GM21447 (cell line): Measurements from ENCODE around the gene MRPL22.
"Not testable (repeated sequence)": the region's sequence is repeated elsewhere in the genome, so short reads cannot be mapped to it uniquely, and the experiment has no call there.

Source experiments
- ATAC-seq: cut with Tn5 transposase; IDR thresholded peaks from one replicate; pipeline ENCODE4 v1.9.1; 2021; ENCODE audit not compliant: unreplicated experiment

The MRPL22 gene

DNA sequence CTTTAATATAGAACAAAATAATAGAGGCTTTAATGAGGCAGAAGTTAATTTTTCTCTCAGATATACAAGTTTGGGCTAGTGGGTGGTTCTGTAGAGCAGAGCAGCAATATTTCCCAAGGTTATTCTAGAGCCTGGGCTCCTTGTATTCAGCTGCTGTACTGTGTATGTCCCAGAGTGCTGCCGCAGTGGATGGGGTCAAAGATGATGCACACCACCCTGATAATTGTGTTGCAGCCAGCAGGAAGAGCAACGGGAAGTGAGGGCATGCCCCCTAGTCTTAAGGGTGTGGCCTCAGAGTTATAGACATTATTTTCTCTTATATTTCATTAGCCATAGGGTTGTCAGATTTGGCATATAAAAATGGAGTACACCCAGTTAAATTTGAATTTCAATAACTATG, 48.8 kb downstream of the MRPL22 start:
- no peak for ATAC-seq

DNA sequence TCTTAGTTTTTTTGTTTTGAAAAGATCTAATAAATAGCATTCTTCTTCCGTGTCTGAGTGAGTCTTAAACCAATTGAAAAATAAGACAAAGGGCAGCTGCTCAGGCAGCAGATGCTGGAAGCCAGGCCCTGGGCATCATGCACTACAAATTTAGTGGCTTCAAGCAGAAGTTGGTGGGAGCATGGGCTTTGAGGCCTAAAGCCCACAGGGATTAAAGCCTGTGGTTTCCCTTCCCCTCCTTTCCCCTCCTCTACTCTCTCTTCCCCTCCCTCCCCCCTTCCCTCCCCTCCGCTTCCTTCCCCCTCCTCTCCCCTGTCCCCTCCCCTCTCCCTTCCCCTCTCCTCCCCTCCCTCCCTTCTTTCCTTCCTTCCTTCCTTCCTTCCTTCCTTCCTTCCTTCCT, 52.6 kb downstream of the MRPL22 start:
- no peak for ATAC-seq

DNA sequence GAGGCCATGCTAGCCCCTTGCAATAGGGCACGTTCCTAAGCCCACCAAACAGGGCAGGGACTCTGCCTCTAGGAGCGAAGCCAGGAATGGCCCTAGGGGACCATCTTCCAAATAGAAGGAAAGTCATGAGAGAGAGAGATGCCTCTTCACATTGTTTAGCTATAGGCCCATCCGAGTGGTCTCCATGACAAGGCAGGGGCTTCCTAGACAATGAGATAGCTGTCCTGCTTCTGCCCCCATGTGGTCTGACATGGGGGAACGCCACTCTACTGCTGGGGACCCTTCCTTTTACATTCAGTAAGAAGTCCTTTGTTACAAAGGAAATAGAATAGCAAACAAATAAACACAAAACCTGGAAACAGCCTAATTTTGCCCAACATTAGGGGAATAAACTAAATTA, 54.8 kb downstream of the MRPL22 start:
- ATAC-seq: no peak

DNA sequence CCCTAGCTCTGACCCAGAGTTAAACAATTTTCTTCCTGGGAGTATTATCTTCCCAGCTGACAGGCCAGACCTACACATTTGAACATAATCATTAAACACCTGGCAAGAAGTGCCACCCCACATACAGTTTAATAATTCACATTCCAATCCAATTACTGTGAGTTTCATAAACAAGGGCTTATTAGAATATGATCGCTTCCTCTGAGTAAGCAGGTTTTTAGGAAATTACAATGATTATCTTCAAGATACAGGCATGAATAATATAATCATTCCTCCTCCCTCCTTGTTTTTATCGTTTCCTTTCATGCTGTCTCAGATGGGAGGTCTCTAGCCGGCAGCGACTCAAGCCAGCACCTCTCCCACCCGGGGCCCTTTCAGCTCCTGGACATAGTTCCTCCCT, 56.9 kb downstream of the MRPL22 start:
- ATAC-seq: no peak

DNA sequence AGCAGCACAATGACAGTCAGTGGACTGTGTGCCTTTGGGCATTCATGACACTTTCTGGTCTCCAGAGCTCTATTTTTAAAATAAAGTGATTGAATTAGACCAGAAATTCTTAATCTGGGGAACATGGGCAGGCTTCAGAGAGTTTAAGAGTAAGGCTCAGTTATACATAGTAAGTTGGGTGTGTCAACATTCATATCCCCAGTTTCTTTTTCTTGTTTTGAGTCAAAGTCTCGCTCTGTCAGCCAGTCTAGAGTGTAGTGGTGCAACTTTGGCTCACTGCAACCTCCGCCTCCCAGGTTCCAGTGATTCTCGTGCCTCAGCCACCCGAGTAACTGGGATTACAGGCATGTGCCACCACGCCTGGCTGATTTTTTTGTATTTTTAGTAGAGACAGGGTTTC, 59.0 kb downstream of the MRPL22 start:
- no peak for ATAC-seq

DNA sequence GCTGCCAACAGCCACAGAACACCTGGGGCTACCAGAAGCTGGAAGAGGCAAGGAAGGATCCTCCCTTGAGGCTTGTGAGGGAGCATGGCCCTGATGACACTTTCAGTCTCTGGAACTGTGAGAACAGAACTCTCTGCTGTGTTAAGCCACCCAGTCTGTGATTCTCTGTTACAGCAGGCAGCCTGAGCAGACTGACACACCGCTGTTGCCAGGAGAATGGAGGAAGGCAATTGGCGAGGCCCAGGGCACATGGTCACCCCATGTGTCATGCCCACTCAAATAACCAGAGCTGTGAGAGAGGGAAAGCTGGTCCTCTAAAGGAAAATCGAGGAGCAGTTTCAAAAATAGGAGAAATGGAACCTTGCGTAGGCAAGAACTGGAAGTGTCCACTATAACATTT, 60.6 kb downstream of the MRPL22 start:
- no peak for ATAC-seq

DNA sequence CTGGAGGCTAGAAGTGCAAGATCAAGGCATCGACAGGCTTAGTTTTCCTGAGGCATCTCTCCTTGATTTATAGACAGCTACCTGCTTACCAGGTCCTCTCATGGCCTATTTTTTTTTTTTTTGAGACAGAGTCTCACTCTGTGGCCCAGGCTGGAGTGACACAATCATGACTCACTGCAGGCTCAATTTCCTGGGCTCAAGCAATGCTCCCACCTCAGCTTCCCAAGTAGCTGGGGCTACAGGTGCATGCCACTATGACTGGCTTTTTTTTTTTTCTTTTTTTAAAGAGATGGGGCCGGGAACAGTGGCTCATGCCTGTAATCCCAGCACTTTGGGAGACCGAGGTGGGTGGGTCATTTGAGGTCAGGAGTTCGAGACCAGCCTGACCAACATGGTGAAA, 61.8 kb downstream of the MRPL22 start:
- not testable (repeated sequence) for ATAC-seq

DNA sequence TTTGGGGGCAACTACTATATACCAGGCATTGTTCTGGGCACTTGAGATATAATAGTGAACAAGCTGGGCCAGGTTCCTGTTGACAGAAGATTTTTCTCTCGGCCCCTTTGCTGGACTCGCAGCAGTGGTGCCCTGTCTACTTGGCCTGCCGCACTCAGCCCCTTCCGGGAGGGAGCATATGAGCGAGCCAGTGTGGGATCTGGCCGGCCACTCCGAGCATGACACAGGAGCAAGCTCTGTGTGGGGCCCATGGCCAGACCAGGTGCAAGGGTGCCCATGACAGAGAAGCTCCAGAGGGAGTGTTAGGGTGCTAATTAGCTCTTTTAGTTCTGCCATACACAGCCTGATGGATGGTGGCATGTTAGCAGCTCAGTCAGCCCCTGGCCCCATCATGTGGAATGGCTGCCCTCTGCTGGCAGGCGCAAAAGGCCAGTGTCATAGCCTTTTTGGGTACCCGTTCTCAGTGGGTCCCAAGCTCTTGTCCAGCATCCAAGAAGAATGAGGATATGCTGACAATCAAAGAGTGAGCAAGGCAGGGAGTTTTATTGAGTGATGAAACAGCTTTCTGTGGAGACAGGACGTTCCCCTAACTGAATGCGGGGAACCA, 63.4 kb downstream of the MRPL22 start:
- ATAC-seq: no peak

DNA sequence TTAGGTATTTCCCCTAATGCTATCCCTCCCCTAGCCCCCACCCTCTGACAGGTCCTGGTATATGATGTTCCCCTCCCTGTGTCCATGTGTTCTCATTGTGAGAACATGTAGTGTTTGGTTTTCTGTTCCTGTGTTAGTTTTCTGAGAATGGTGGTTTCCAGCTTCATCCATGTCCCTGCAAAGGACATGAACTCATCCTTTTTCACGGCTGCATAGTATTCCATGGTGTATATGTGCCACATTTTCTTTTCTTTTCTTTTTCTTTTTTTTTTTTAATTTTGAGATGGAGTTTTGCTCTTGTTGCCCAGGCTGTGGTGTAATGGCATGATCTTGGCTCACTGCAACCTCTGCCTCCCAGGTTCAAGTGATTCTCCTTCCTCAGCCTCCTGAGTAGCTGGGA, 65.4 kb downstream of the MRPL22 start:
- not testable (repeated sequence) for ATAC-seq

DNA sequence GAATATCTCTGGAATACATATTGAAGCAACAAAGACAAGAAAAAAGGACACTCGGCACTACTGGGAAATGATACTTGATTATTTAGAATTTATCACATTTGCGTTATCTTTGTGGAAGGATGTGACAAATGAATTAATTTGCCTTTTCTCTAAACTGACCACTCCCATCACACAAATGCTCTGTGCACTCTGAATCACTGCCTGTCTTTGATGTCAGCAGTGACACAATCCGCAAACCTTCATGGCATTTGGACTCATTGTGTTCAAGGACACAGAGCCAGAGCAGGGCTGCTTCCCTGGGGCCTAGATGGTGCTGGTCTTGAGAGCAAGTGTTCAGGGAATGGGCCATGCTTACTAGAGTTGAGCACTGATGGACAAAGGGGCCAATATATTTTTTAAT, 67.8 kb downstream of the MRPL22 start:
- no peak for ATAC-seq

DNA sequence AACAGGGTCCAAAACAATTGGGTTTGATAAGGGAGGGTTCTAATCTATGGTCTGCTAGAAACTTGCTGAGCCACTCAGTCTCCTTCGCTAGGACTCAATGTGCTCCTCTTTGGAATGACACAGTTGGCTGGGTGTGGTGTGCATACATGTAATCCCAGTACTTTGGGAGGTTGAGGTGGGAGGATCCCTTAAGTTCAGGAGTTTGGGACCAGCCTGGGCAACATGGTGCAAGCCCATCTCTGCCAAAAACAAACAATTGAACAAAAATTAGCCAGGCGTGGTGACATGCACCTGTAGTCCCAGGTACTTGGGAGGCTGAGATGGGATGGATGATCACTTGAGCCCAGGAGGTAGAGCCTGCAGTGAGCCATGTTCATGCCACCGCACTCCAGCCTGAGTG, 70.0 kb downstream of the MRPL22 start:
- ATAC-seq: no peak

DNA sequence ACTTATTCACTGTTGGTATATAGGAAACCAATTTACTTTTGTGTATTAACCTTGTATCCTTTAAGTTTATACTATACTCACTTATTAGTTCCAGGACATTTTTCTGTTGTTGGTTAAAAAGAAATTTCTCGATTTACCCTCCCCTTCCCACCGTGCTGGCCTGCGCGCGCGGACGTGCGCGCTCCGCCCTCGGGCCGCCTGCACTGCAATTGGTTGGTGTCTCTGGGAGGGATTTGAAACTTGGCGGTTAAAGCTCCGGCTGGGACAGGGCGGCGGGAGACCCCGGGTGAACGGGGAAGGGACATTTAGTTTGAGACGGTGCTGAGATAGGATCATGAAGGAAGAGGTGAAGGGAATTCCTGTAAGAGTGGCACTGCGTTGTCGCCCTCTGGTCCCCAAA, 72.7 kb downstream of the MRPL22 start, which contains the start of gene KIF4B:
Gene KIF4B (plus strand): TSS at position 230 of the 400 bp plus-strand sequence. CDS start 105 bp downstream, at position 335.
- no peak for ATAC-seq

DNA sequence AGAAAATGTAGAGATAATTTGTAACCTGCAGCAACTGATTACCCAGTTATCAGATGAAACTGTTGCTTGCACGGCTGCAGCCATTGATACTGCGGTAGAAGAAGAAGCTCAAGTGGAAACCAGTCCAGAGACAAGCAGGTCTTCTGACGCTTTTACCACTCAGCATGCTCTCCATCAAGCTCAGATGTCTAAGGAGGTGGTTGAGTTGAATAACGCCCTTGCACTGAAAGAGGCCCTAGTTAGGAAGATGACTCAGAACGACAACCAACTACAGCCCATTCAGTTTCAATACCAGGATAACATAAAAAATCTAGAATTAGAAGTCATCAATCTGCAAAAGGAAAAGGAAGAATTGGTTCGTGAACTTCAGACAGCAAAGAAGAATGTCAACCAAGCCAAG, 74.4 kb downstream of the MRPL22 start:
- ATAC-seq: no peak

DNA sequence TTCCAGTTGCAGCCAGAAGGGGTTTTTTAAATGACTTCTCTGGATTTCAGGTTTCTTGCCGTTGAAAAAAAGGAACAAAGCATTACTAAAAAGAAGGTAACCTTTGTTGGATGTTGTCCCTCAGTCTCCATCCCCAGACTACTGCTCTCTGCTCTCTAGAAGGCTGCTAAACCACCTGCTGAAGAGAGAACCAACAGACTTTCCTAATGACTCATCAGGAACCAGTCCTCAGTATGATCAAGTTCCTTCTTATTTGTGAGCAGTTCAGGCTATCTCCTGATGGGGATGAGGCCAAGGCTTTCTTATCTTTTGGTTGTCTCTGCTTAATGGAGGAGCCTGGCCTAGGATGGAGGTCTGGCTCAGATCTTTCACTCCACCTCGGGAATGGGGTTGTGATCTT, 76.7 kb downstream of the MRPL22 start:
- peak; percentile 95 for ATAC-seq
